ENCODE measurements around the gene GFAP.

DNA sequence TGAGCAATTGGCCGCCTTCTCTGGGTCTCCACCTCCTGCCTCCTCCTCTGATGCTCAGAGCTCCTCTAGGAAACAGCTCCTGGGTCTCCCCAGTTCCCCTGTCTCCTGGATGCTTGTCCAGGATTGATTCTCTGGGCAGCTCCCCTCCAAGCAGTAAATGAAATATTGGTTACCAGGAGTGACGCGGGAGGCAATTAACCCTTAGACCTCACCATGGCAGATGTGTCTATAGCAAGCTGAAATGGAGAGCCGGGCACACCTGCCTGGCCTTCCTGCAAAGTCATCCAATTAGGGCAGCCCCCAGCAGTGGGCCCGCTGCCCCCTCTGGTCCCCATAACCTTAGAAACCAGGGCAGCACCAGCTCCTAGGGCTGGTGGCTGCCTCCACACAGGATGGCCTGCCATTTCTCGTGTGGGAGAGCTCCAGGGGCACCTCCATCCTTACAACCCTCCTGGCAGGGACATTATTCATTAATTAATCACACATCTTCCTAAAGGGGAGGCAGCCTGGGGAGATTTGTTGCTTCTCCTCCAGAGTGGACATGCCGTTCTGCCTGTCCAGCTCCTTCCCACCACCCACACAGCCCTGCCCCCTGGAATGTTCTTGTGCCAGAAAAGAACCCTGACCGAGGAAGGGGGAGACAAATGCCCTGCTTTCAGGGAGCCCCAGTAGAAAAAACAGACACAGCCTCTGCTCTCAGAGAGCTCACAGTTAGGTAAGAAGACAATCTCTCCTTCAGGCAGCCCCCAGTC lies 40.5 kb upstream of the GFAP start:
- TF ChIP-seq, protein P1, sequence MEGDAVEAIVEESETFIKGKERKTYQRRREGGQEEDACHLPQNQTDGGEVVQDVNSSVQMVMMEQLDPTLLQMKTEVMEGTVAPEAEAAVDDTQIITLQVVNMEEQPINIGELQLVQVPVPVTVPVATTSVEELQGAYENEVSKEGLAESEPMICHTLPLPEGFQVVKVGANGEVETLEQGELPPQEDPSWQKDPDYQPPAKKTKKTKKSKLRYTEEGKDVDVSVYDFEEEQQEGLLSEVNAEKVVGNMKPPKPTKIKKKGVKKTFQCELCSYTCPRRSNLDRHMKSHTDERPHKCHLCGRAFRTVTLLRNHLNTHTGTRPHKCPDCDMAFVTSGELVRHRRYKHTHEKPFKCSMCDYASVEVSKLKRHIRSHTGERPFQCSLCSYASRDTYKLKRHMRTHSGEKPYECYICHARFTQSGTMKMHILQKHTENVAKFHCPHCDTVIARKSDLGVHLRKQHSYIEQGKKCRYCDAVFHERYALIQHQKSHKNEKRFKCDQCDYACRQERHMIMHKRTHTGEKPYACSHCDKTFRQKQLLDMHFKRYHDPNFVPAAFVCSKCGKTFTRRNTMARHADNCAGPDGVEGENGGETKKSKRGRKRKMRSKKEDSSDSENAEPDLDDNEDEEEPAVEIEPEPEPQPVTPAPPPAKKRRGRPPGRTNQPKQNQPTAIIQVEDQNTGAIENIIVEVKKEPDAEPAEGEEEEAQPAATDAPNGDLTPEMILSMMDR (IDR thresholded peaks at IDR 0.05) = no peak
- TF ChIP-seq POLR2AphosphoS5 (IDR thresholded peaks at IDR 0.05) (no peak), POLR2A (IDR thresholded peaks at IDR 0.05) (no peak)
